Measurements from ENCODE around the gene MARF1.
A peak's percentile ranks its signal among the peaks of the same experiment; 100 is the strongest.

DNA sequence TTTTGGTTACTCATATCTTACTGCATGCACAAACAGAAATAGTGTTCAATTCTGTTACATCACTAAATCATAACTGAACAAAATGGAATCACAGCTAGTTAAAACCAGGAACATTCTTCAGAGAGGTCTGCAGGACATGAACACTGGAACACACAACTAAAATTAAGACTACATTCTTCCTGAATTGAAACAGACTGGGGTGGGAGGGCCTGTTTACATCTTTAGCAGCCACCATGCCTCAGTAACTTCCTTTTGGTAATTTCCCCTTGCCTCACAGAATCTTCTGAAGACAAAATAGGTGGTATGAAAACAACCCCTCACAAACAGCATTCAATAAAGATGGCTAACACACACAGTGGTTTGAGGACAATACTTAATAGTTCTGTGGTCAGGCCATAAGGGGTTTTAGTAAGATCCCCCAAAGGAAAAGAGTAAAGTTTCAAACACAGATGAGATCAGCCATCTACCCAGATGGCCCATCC, 6.5 kb downstream of the MARF1 start:
- TF ChIP-seq POLR2AphosphoS5 (IDR thresholded peaks at IDR 0.05; ENCODE audit: low read depth, low read length) (no peak), POLR2A (IDR thresholded peaks at IDR 0.05; ENCODE audit: low read depth, low read length) (peak; percentile 6; the same call in 1 of the 2 replicates), TAF1 (IDR thresholded peaks at IDR 0.05; ENCODE audit: borderline replicate concordance, low read depth, low read length) (no peak)

Data from GM12892 (cell line).